ENCODE measurements around the gene PRKAR1B.
"Not testable (repeated sequence)": the region's sequence is repeated elsewhere in the genome, so short reads cannot be mapped to it uniquely, and the experiment has no call there.

The PRKAR1B gene

GRCh38 chr7:756928-757560 is 30.0 kb upstream of the PRKAR1B start:
- no peak for DNase-seq (ENCODE audit: low read depth in 2 of 2)

DNA sequence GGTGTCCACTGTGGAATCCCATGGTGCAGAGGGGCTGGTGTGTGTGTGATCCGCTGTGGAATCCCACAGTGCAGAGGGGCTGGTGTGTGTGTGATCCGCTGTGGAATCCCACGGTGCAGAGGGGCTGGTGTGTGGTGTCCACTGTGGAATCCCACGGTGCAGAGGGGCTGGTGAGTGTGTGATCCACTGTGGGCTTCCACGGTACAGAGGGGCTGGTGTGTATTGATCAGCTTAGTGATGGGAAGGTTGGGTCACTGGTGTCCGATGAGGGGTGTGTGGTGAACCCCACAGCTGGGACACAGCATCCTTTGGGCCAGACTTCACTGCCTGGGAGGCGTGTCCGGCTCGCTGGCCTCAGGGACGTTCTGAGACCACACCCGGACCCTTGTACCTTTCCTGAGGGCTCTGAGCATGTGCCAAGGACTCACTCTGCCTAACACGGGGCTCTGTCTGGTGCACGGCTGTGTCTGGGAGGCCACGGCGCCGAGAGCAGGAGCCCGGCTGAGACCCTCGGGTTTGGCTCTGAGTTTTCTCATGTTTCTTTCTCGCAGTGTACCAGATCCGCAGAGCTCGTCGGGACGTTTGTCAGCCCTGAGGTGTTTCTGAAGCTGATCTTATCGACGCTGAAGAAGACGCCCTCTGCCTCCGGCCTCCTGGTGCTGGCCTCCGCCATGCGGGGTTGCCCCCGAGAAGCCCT is 29.3 kb upstream of the PRKAR1B start:
- DNase-seq (ENCODE audit: low read depth in 2 of 2), result no peak

DNA sequence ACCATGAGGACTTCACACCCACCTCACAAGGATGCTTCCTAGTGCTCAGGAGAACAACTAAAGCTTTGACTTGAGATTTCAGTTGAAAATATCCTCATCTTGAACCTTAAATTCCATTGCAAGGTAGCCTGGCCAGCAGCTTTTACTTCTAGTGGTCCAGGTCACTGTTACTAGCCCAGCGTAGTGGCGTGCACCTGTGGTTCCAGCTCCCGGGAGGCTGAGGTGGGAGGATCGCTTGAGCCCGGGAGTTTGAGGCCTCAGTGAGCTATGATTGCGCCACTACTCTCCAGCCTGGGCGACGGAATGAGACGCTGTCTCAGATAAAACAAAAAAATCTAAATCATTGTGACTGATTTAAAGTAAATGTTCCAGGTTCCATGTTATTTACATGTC is 28.3 kb upstream of the PRKAR1B start:
- DNase-seq (ENCODE audit: low read depth in 2 of 2), result no peak

- DNase-seq (ENCODE audit: low read depth in 2 of 2), result no peak
Measured at GRCh38 chr7:754531-755412, 27.7 kb upstream of the PRKAR1B start.

GRCh38 chr7:753190-753589 is 26.1 kb upstream of the PRKAR1B start:
- no peak for DNase-seq (ENCODE audit: low read depth in 2 of 2)

DNA sequence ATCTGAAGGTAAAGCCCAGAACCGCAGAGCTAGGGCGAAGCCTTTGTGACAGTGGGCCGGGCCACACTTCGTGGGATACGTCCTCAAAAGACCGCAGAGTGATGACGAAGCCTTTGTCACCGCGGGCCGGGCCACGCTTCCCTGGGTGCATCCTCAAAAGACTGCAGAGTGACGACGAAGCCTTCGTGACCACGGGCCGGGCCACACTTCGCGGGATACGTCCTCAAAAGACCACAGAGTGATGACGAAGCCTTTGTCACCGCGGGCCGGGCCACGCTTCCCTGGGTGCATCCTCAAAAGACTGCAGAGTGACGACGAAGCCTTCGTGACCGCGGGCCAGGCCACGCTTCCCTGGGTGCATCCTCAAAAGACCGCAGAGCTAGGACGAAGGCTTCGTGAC is 25.2 kb upstream of the PRKAR1B start:
- not testable (repeated sequence) for DNase-seq (ENCODE audit: low read depth in 2 of 2)

- DNase-seq (ENCODE audit: low read depth in 2 of 2), result no peak
Measured at GRCh38 chr7:751826-752225, 24.7 kb upstream of the PRKAR1B start.

DNA sequence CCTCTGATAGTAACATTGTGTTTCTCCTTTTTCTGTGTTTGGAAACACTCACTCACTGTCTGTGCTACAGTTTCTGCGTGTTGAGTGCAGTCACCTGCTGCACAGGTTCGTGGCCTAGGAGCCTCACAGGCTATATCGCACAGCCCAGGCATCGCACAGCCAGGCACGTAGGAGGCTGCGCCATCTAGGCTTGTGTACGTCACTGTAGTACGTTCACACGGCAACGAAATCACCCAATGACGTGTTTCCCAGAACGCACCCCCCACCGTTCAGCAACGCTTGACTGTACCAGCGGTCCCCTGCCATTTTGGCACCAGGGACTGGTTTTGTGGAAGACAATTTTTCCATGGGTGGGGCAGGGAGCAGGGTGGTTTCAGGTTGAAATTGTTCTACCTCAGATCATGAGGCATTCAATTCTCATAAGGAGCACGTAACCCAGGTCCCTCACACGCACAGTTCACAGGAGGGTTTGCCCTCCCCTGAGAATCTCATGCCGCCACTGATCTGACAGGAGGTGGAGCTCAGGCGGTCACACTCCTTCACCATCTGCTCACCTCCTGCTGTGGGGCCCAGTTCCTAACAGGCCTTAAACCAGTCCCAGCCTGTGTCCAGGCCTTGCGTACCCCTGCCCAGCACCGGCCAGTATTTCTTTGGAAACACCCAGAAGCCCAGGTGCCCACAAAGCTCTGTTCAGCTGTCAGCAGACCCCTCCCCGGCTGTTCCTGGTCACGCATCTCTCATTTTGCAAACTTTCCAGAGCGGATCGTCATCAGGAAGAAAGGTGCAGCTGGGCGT is 23.2 kb upstream of the PRKAR1B start:
- no peak for DNase-seq (ENCODE audit: low read depth in 2 of 2)

DNA sequence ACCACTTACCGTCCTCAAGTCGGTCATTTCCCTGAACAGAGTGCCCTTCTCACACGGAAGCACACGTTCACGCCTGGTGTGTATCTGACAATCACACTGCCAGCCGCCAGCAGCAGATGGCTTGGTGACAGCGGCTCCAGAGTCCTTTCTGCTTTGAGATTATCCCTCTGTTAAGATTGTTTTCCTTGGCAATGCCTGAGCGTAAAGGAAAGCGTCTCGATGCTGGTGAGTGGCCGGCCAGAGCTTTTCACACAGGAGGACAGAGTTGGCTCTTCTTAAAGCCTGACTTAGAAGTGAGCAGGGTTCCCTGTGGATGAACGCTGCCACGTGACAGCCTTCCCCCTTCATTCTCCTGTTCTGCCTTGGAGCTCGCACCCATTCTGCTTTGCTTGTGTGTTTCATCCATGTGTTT is 22.1 kb upstream of the PRKAR1B start:
- no peak for DNase-seq (ENCODE audit: low read depth in 2 of 2)

- no peak for DNase-seq (ENCODE audit: low read depth in 2 of 2)
Measured at GRCh38 chr7:748446-748845, 21.4 kb upstream of the PRKAR1B start.

GRCh38 chr7:747186-747585 is 20.1 kb upstream of the PRKAR1B start:
- no peak for DNase-seq (ENCODE audit: low read depth in 2 of 2)

DNA sequence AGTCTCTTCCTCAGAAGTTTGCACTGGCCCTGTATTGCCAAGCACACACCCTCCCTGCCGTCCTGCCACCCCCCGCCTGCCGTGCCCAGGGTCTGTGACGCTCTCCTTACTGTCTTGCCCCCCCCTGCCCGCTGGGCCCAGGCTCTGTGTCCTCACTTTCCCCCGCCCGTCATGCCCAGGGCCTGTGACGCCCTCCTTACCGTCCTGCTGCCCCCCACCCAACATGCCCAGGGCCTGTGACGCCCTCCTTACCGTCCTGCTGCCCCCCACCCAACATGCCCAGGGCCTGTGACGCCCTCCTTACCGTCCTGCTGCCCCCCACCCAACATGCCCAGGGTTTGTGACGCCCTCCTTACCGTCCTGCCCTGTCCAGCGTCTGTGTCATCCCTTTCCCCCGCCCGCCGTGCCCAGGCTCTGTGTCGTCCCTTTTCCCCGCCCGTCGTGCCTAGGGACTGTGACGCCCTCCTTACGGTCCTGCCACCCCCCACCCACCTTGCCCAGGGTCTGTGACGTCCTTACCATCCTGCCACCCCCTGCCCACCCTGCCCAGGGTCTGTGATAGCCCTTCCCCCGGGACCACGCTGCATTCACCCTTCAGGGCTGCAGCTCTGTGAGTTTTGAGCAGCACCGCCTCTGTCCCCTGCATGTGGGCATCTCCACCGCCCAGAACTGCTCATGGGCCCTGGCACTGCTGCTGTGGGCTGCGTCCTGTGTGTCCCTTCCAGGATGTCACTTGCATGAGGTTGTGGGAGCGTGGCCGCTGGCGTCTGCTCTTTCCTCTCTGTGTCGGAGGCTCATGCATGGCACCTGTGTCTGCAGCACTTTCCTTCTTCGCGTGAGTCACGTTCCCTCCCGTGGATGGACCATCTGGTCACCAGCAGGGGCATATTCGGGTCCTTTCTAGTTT is 19.3 kb upstream of the PRKAR1B start:
- no peak for DNase-seq (ENCODE audit: low read depth in 2 of 2)

GRCh38 chr7:745431-746154 is 18.5 kb upstream of the PRKAR1B start:
- no peak for DNase-seq (ENCODE audit: low read depth in 2 of 2)

GRCh38 chr7:744854-745430 is 17.9 kb upstream of the PRKAR1B start:
- no peak for DNase-seq (ENCODE audit: low read depth in 2 of 2)

DNA sequence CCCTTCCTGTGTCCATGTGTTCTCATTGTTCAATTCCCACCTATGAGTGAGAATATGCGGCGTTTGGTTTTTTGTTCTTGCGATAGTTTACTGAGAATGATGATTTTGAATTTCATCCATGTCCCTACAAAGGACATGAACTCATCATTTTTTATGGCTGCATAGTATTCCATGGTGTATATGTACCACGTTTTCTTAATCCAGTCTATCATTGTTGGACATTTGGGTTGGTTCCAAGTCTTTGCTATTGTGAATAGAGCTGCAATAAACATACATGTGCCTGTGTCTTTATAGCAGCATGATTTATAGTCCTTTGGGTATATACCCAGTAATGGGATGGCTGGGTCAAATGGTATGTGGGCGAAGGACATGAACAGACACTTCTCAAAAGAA is 17.0 kb upstream of the PRKAR1B start:
- not testable (repeated sequence) for DNase-seq (ENCODE audit: low read depth in 2 of 2)

- DNase-seq (ENCODE audit: low read depth in 2 of 2), result not testable (repeated sequence)
Measured at GRCh38 chr7:743341-744127, 16.5 kb upstream of the PRKAR1B start.

DNA sequence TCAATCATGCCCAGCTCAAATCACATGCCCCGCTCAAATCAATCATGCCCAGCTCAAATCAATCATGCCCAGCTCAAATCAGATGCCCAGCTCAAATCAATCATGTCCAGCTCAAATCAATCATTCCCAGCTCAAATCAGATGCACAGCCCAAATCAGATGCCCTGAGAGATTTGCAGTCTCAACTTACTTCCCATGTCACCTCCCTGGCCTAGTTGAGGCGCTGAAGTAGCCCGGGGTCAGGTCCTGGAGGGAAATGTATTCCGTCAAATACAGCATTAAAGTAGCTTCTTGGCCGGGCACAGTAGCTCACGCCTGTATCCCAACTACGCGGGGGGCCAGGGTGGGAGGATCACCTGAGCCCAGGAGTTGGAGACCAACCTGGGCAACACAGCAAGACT is 15.7 kb upstream of the PRKAR1B start:
- no peak for DNase-seq (ENCODE audit: low read depth in 2 of 2)

DNA sequence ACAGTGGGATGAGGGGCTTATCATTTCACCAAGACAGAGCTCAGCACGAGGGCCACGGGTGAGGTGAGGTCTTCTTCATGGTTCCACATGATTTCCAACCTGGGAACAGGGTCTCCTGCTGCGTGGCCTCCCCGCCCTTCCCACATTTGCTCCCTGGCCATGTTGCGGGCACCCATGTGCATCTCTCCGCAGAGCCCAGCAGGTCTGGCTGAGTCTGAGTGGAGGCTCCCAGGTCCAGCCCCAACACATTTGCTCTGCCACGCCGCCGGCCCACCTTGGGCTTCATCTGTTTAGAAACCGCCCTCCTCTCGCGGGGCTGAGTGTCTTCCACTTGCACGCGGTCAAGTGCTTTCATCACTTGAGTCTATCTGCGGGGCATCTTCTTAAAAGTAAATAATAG is 14.8 kb upstream of the PRKAR1B start:
- DNase-seq (ENCODE audit: low read depth in 2 of 2), result no peak

DNA sequence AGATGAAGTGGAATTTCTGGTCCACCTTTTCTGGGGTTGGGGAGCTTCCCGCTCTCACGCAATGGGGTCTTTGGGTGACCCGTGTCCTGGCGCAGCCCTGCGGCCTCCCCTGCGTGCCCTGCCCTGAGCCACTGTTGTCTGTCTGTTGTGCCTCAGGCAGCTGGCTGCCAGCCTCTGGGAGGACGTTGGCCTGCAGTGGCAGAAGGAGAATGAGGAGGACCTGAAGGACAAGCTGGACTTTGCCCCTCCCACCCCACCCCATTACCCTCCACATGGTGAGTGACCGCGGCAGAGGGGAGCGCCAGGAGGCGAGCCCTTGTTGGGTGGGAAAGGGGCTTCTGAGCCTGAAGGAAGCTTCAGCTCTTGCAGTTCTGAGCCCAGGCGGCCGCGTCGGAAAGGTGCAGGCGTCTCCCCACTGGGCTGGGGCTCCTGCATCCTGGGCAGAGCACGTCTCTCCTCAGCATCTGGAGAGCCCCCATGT is 14.2 kb upstream of the PRKAR1B start:
- DNase-seq (ENCODE audit: low read depth in 2 of 2), result no peak

All from stimulated activated CD4-positive, alpha-beta T cell treated with anti-CD3 and anti-CD28 coated beads, Interleukin-1b, Interleukin-23, amount 100 ng/mL, for 1 hour (primary cell).